Measurements from ENCODE around the gene KPNA2.
"Not testable (repeated sequence)": the region's sequence is repeated elsewhere in the genome, so short reads cannot be mapped to it uniquely, and the experiment has no call there.

KPNA2 gene

GRCh38 chr17:68047153-68047846 lies 11.8 kb downstream of the KPNA2 start:
- H3K27me3 Mint-ChIP-seq, result no peaks in the 10 kb centered on the region
- no peak for ATAC-seq
- no peak for DNase-seq
- no peaks in the 10 kb centered on the region for H3K9me3 Mint-ChIP-seq
- H3K4me1 Mint-ChIP-seq, result no peaks in the 10 kb centered on the region
- H3K27ac Mint-ChIP-seq, result no peak overlapping the region
- H3K4me3 Mint-ChIP-seq, result no peak overlapping the region

GRCh38 chr17:68047890-68048542 lies 12.5 kb downstream of the KPNA2 start:
- H3K9me3 Mint-ChIP-seq, H3K27ac Mint-ChIP-seq, H3K4me3 Mint-ChIP-seq, H3K4me1 Mint-ChIP-seq, H3K27me3 Mint-ChIP-seq, ATAC-seq, DNase-seq: not testable (repeated sequence)

- Mint-ChIP-seq H3K4me1 (no peaks in the 10 kb centered on the region), H3K27me3 (no peaks in the 10 kb centered on the region), H3K4me3 (no peak overlapping the region), H3K27ac (no peak overlapping the region), H3K9me3 (no peaks in the 10 kb centered on the region)
- peak; percentile 48 for ATAC-seq
- no peak for DNase-seq
Measured at GRCh38 chr17:68048996-68049395, 13.5 kb downstream of the KPNA2 start.

GRCh38 chr17:68049812-68050437 lies 14.4 kb downstream of the KPNA2 start:
- peak; percentile 62 for ATAC-seq
- not testable (repeated sequence) for H3K4me3 Mint-ChIP-seq, H3K9me3 Mint-ChIP-seq, H3K4me1 Mint-ChIP-seq, DNase-seq, H3K27ac Mint-ChIP-seq, H3K27me3 Mint-ChIP-seq

GRCh38 chr17:68051321-68052312 lies 16.1 kb downstream of the KPNA2 start:
- H3K9me3 Mint-ChIP-seq, ATAC-seq, H3K4me1 Mint-ChIP-seq, DNase-seq, H3K27ac Mint-ChIP-seq, H3K27me3 Mint-ChIP-seq, H3K4me3 Mint-ChIP-seq: not testable (repeated sequence)

- Mint-ChIP-seq H3K27ac (no peak overlapping the region), H3K4me3 (no peak overlapping the region), H3K4me1 (peaks cover 7% of the 10 kb centered on the region), H3K27me3 (peaks cover under 1% of the 10 kb centered on the region), H3K9me3 (no peaks in the 10 kb centered on the region)
- ATAC-seq, result no peak
- DNase-seq, result no peak
Measured at GRCh38 chr17:68052810-68053209, 17.3 kb downstream of the KPNA2 start.

- Mint-ChIP-seq H3K4me3 (no peak overlapping the region), H3K27ac (no peak overlapping the region), H3K4me1 (peaks cover 13% of the 10 kb centered on the region), H3K27me3 (peaks cover 7% of the 10 kb centered on the region), H3K9me3 (no peaks in the 10 kb centered on the region)
- DNase-seq, result no peak
- ATAC-seq, result no peak
Measured at GRCh38 chr17:68053231-68054013, 17.9 kb downstream of the KPNA2 start.

- peaks cover 14% of the 10 kb centered on the region for H3K4me1 Mint-ChIP-seq
- H3K27me3 Mint-ChIP-seq, result peaks cover 16% of the 10 kb centered on the region
- H3K9me3 Mint-ChIP-seq, result no peaks in the 10 kb centered on the region
- no peak overlapping the region for H3K27ac Mint-ChIP-seq
- DNase-seq, result no peak
- no peak for ATAC-seq
- no peak overlapping the region for H3K4me3 Mint-ChIP-seq
Measured at GRCh38 chr17:68054296-68054900, 18.9 kb downstream of the KPNA2 start.

GRCh38 chr17:68057531-68057952 lies 22.0 kb downstream of the KPNA2 start:
- no peaks in the 10 kb centered on the region for H3K9me3 Mint-ChIP-seq
- no peak overlapping the region for H3K4me3 Mint-ChIP-seq
- H3K27ac Mint-ChIP-seq, result no peak overlapping the region
- peaks cover 23% of the 10 kb centered on the region for H3K27me3 Mint-ChIP-seq
- ATAC-seq, result peak; percentile 84
- H3K4me1 Mint-ChIP-seq, result peaks cover 39% of the 10 kb centered on the region
- peak in 1 of 2 donors; percentile 58 for DNase-seq

GRCh38 chr17:68060336-68060735 lies 24.8 kb downstream of the KPNA2 start:
- ATAC-seq, result no peak
- Mint-ChIP-seq H3K9me3 (no peaks in the 10 kb centered on the region), H3K27ac (no peak overlapping the region), H3K4me3 (no peak overlapping the region), H3K27me3 (peaks cover 23% of the 10 kb centered on the region), H3K4me1 (peaks cover 33% of the 10 kb centered on the region)
- DNase-seq, result no peak

- ATAC-seq (no peak), DNase-seq (no peak)
- H3K4me3 Mint-ChIP-seq, result no peak overlapping the region
- peaks cover 33% of the 10 kb centered on the region for H3K4me1 Mint-ChIP-seq
- H3K27ac Mint-ChIP-seq, result no peak overlapping the region
- no peaks in the 10 kb centered on the region for H3K9me3 Mint-ChIP-seq
- H3K27me3 Mint-ChIP-seq, result peaks cover 23% of the 10 kb centered on the region
Measured at GRCh38 chr17:68061512-68062313, 26.2 kb downstream of the KPNA2 start.

GRCh38 chr17:68065366-68065765 lies 29.8 kb downstream of the KPNA2 start:
- H3K27me3 Mint-ChIP-seq, H3K9me3 Mint-ChIP-seq, H3K4me3 Mint-ChIP-seq, H3K27ac Mint-ChIP-seq, ATAC-seq, DNase-seq: not testable (repeated sequence)
- H3K4me1 Mint-ChIP-seq, result peaks cover 18% of the 10 kb centered on the region

- not testable (repeated sequence) for H3K4me3 Mint-ChIP-seq, H3K27me3 Mint-ChIP-seq, H3K27ac Mint-ChIP-seq, H3K9me3 Mint-ChIP-seq, H3K4me1 Mint-ChIP-seq, ATAC-seq, DNase-seq
Measured at GRCh38 chr17:68068512-68068911, 33.0 kb downstream of the KPNA2 start.

Data from stimulated activated naive CD8-positive, alpha-beta T cell treated with anti-CD3 and anti-CD28 coated beads, Interleukin-15, amount 100 ng/mL, for 72 hours (primary cell).